ENCODE data around the gene CHAT. TPM values are rescaled to one million over a fixed set of nuclear protein-coding genes. Genes with fewer than 3 reads are reported as not detected.

Gene CHAT
- total RNA-seq, 4 donors from 2014 or later, result not detected

GRCh38 chr10:49696311-49696710 lies 82.5 kb downstream of the CHAT start:
- ATAC-seq (ENCODE audit: low FRiP score), result no peak
- no peak for TF ChIP-seq CTCF (IDR thresholded peaks at IDR 0.05)
- DNase-seq (ENCODE audit: low spot score), result no peak

- ATAC-seq (ENCODE audit: low FRiP score) (no peak), DNase-seq (ENCODE audit: low spot score) (no peak)
- TF ChIP-seq CTCF (IDR thresholded peaks at IDR 0.05), result no peak
Measured at GRCh38 chr10:49698679-49699078, 84.8 kb downstream of the CHAT start.

GRCh38 chr10:49700211-49700610 lies 86.4 kb downstream of the CHAT start:
- TF ChIP-seq CTCF (IDR thresholded peaks at IDR 0.05), result no peak
- DNase-seq (ENCODE audit: low spot score) (no peak), ATAC-seq (ENCODE audit: low FRiP score) (no peak)

- DNase-seq (ENCODE audit: low spot score) (no peak), ATAC-seq (ENCODE audit: low FRiP score) (no peak)
- TF ChIP-seq CTCF (IDR thresholded peaks at IDR 0.05), result no peak
Measured at GRCh38 chr10:49700997-49701396, 87.2 kb downstream of the CHAT start.

- TF ChIP-seq CTCF (IDR thresholded peaks at IDR 0.05), result no peak
- DNase-seq (ENCODE audit: low spot score) (no peak), ATAC-seq (ENCODE audit: low FRiP score) (no peak)
Measured at GRCh38 chr10:49707585-49707984, 93.7 kb downstream of the CHAT start.

GRCh38 chr10:49709934-49710333 lies 96.1 kb downstream of the CHAT start:
- DNase-seq (ENCODE audit: low spot score) (no peak), ATAC-seq (ENCODE audit: low FRiP score) (no peak)
- no peak for TF ChIP-seq CTCF (IDR thresholded peaks at IDR 0.05)

GRCh38 chr10:49710966-49711365 lies 97.1 kb downstream of the CHAT start:
- TF ChIP-seq CTCF (IDR thresholded peaks at IDR 0.05), result no peak
- DNase-seq (ENCODE audit: low spot score) (no peak), ATAC-seq (ENCODE audit: low FRiP score) (no peak)

All from omental fat pad (tissue), 4 donors.